Esophagus squamous epithelium (tissue), 5 donors: ENCODE data around the gene DET1. TPM values are rescaled to one million over a fixed set of nuclear protein-coding genes. Genes with fewer than 3 reads are reported as not detected.

ENCODE experiments used
- DNase-seq: peaks from one replicate; lab custom pipeline; 2025; lab: John Stamatoyannopoulos, UW
- H3K27ac ChIP-seq, 4 donors: fragments of 200-600 bp; sonication (generic); one replicate each; pipeline ENCODE4 v1.5.1; 2016 to 2019; ENCODE audit warnings: mild to moderate bottlenecking in 1 of 4
- H3K27me3 ChIP-seq, 4 donors: fragments of 200-600 bp; sonication (generic); 1 replicate in 3 of 4; 2 replicates in 1 of 4; pipeline versions ENCODE4 v1.5.1 to v1.6.0; 2017 to 2021; ENCODE audit warnings: antibody characterized with exemption in 1 of 4
- H3K36me3 ChIP-seq, 3 donors: fragments of 200-600 bp; sonication (generic); one replicate each; pipeline ENCODE4 v1.5.1; 2016 to 2019
- H3K4me1 ChIP-seq, 3 donors: fragments of 200-600 bp; sonication (generic); one replicate each; pipeline ENCODE4 v1.5.1; 2017 to 2019
- H3K4me3 ChIP-seq, 4 donors: fragments of 200-600 bp; sonication (generic); 1 replicate in 3 of 4; 2 replicates in 1 of 4; pipeline ENCODE4 v1.5.1; 2016 to 2019; ENCODE audit warnings: mild to moderate bottlenecking in 2 of 4, moderate library complexity in 1 of 4
- H3K9me3 ChIP-seq, 3 donors: fragments of 200-600 bp; sonication (generic); one replicate each; pipeline ENCODE4 v1.5.1; 2016 to 2019
- POLR2A ChIP-seq, 4 donors: fragments of 450-650 bp; IDR thresholded peaks; one replicate each; pipeline ENCODE4 v1.6.1; 2017; ENCODE audit warnings: antibody characterized with exemption in 4 of 4, mild to moderate bottlenecking in 4 of 4, moderate library complexity in 3 of 4
- WGBS, 2 donors: methylation state at CpG; one replicate each; pipeline ENCODE4 v1.1.5; 2018; 5-methylcytosine and 5-hydroxymethylcytosine counted together
- intact Hi-C: fragments of 100-400 bp; cut with DNase I; formaldehyde crosslinking; loops from one replicate; pipeline ENCODE4 v1.15.0; 2022
- total RNA-seq, 4 donors: library from RNA; depleted of rRNA; stranded (reverse); fragments of >200 nt; gene quantifications; one replicate each; pipeline ENCODE4 v1.1.0, GENCODE V29; 2016
- TF ChIP-seq, protein P1 (sequence below), 6 experiments: fragments of 450-650 bp in 4 of 6; fragments of 200-600 bp in 2 of 6; sonication (generic) in 2 of 6; IDR thresholded peaks; one replicate each; pipeline ENCODE4 v1.5.1; 2016 to 2019; ENCODE audit warnings: antibody characterized with exemption in 6 of 6, mild to moderate bottlenecking in 4 of 6, moderate library complexity in 4 of 6
- donor health status: DM: yes; HTN: yes; CAD: no.

Gene DET1
- total RNA-seq, 4 donors from 2014 or later = 1.8 to 4.2 (median 2.3) TPM

DNA sequence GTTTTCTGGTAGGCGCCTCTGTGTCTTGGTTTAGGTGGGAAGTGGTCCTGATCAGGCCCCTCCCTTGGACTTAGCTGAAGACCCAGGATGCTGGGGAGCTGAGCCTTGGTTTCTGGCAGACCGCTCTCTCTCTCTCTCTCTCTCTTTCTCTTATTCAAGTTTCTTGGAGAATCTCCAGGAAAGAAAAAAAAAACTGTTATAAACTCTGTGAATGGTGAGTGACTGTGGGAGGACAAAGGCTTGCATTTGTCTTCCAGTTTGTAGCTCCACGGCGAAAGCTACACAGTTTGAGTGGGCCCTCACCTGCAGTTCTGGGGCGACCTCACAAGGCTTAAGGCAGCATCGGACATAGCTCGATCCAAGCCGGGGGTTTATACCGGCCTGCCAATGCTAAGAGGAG, 7.5 kb downstream of the DET1 start:
- TF ChIP-seq, protein P1, sequence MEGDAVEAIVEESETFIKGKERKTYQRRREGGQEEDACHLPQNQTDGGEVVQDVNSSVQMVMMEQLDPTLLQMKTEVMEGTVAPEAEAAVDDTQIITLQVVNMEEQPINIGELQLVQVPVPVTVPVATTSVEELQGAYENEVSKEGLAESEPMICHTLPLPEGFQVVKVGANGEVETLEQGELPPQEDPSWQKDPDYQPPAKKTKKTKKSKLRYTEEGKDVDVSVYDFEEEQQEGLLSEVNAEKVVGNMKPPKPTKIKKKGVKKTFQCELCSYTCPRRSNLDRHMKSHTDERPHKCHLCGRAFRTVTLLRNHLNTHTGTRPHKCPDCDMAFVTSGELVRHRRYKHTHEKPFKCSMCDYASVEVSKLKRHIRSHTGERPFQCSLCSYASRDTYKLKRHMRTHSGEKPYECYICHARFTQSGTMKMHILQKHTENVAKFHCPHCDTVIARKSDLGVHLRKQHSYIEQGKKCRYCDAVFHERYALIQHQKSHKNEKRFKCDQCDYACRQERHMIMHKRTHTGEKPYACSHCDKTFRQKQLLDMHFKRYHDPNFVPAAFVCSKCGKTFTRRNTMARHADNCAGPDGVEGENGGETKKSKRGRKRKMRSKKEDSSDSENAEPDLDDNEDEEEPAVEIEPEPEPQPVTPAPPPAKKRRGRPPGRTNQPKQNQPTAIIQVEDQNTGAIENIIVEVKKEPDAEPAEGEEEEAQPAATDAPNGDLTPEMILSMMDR (IDR thresholded peaks at IDR 0.05) = no peak
- no peak for TF ChIP-seq POLR2A (IDR thresholded peaks at IDR 0.05)
- H3K4me3 ChIP-seq = no peak overlapping the region
- DNase-seq = no peak
- 73 to 81% methylated on average over 7 to 9 of the region's 9 CpGs for WGBS, 2 donors
- H3K4me1 ChIP-seq = no peaks in the 10 kb centered on the region
- no peaks in the 10 kb centered on the region for H3K27me3 ChIP-seq
- H3K36me3 ChIP-seq = no peaks in the 10 kb centered on the region
- no peaks in the 10 kb centered on the region for H3K9me3 ChIP-seq
- intact Hi-C loops = no loop called here
- H3K27ac ChIP-seq = no peak overlapping the region

DNA sequence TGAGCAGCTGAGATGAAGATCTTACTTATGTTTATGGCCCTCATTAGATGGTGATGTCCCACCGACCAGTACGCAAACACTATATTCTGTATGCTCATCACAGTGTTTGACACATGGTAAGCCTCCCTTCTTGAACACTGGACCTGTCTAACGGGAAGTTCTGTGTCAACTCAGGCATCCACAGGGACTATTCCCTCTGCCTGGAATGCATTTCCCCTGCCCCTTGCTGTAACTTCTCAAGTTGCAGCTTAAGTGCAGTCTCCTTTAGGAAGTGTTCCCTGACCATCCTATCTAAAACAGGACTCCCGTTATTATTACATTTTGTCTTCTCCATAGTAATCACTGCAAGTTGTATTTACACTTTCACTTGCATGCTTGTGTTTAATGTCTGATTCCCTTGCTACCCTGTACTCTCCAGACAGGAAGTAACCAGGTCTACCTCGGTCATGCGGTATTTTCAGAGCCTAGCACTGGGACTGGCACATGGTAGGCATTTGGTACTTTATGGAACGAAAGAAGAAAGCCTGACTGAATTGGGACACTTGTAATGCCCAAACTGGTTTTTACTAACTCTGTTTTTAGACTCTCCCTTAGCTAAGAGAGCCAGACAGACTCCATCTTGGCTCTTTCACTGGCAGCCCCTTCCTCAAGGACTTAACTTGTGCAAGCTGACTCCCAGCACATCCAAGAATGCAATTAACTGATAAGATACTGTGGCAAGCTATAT, 8.7 kb downstream of the DET1 start:
- Histone ChIP-seq H3K4me3 (no peak overlapping the region), H3K27ac (no peak overlapping the region), H3K27me3 (no peaks in the 10 kb centered on the region), H3K9me3 (no peaks in the 10 kb centered on the region), H3K4me1 (no peaks in the 10 kb centered on the region), H3K36me3 (no peaks in the 10 kb centered on the region)
- intact Hi-C loops = no loop called here
- no peak for TF ChIP-seq POLR2A (IDR thresholded peaks at IDR 0.05)
- TF ChIP-seq, protein P1 (IDR thresholded peaks at IDR 0.05) = no peak
- DNase-seq = no peak
- 79 to 80% methylated on average over 7 of the region's 7 CpGs for WGBS, 2 donors

DNA sequence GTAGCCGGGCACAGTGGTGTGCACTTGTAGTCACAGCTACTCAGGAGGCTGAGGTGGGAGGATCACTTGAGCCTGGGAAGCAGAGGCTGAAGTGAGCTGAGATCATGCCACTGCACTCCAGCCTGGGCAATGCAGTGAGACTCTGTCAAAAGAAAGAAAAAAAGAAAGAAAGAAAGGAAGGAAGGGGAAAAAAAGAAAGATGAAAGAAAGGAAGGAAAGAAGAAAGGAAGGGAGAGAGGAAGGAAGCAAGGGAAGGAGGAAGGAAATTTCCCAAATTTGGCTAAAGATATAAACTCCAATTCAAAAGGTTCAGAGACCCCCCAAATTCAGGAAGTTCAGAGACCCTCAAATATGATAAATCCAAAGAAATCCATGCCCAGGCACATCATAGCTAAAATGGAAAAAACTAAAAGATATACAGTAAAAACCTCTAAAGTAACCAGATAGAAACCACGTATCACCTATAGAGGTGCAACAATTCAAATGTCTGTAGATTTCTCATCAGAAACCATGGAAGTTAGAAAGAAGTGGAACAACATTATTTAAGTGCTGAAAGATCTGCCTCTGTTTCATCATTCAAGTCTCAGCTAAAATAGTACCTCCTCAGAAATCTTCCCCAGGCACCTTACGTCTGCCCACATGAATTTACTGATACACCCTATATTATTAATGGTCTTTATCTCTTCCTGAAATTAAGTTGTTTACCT, 10.7 kb downstream of the DET1 start:
- no peaks in the 10 kb centered on the region for H3K27me3 ChIP-seq
- H3K27ac ChIP-seq = no peak overlapping the region
- intact Hi-C loops = no loop called here
- H3K36me3 ChIP-seq = peaks cover 0 to 13% (median 0%) of the 10 kb centered on the region in 3 donors
- WGBS, 2 donors = 86 to 89% methylated on average over 3 of the region's 3 CpGs
- TF ChIP-seq, protein P1 (IDR thresholded peaks at IDR 0.05) = no peak
- no peak for TF ChIP-seq POLR2A (IDR thresholded peaks at IDR 0.05)
- no peaks in the 10 kb centered on the region for H3K9me3 ChIP-seq
- no peak overlapping the region for H3K4me3 ChIP-seq
- H3K4me1 ChIP-seq = no peaks in the 10 kb centered on the region
- no peak for DNase-seq

DNA sequence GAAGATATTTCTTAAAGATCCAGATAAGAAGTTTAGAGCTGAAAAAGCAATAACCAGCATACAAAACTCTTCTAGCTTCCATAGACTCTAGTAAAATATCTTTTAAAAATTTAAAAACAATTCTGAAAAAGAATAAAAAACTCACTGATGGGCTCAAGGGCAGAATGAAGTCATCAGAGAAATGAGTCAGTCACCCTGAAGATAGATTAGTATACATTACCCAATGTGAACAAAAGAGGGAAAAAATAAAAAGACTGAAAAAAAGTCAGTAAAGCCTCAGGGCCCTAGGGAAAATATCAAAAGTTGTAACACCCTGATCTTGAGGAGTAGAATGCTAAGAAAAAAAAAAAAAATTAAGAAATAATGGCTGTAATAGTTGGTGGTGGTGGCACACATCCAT, 11.4 kb downstream of the DET1 start:
- intact Hi-C loops = no loop called here
- H3K9me3 ChIP-seq = no peaks in the 10 kb centered on the region
- H3K4me3 ChIP-seq = no peak overlapping the region
- TF ChIP-seq POLR2A (IDR thresholded peaks at IDR 0.05) = no peak
- TF ChIP-seq, protein P1 (IDR thresholded peaks at IDR 0.05) = no peak
- no peak overlapping the region for H3K27ac ChIP-seq
- peaks cover 0 to 19% (median 0%) of the 10 kb centered on the region in 3 donors for H3K36me3 ChIP-seq
- no peak for DNase-seq
- H3K4me1 ChIP-seq = no peaks in the 10 kb centered on the region
- H3K27me3 ChIP-seq = no peaks in the 10 kb centered on the region

DNA sequence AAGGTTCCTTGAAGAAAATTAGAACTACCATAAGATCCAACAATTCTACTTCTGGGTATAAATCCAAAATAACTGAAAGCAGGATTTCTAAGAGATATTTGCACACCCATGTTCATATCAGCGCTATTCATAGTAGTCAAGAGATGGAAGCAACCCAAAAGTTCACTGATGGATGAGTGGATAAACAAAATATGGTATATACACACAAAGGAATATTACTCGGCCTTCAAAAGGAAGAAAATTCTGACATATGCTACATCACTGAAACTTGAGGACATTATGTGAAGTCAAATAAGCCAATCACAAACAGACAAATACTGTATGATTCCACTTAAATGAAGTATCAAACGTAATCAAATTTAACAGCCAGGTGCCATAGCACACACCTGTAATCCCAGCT, 13.1 kb downstream of the DET1 start:
- Histone ChIP-seq H3K4me3 (no peak overlapping the region), H3K27me3 (no peaks in the 10 kb centered on the region), H3K36me3 (peaks cover 0 to 29% (median 0%) of the 10 kb centered on the region in 3 donors), H3K9me3 (no peaks in the 10 kb centered on the region), H3K27ac (no peak overlapping the region), H3K4me1 (no peaks in the 10 kb centered on the region)
- intact Hi-C loops = no loop called here
- WGBS, 2 donors = 87 to 88% methylated on average over 3 of the region's 3 CpGs
- TF ChIP-seq POLR2A (IDR thresholded peaks at IDR 0.05) = no peak
- TF ChIP-seq, protein P1 (IDR thresholded peaks at IDR 0.05) = no peak
- no peak for DNase-seq
